HepG2 (cell line): ENCODE measurements around the gene ADAMTS14.

Source experiments
- BRD4 ChIP-seq: sonication (generic); formaldehyde crosslinking; IDR thresholded peaks from 2 replicates; pipeline ENCODE4 v1.4.0; 2020; ENCODE audit warnings: missing genetic modification reagents
- EZH2 ChIP-seq: conservative IDR thresholded peaks from 2 replicates; pipeline ENCODE4 v1.6.1; 2012; ENCODE audit warnings: mild to moderate bottlenecking, low read depth, low read length, moderate library complexity
- FOXK1 ChIP-seq: sonication (generic); formaldehyde crosslinking; IDR thresholded peaks from 2 replicates; pipeline ENCODE4 v1.4.0; 2020; ENCODE audit warnings: low read depth, missing genetic modification reagents, borderline replicate concordance
- GABPA ChIP-seq, 2 experiments: IDR thresholded peaks; 2 replicates each; pipeline ENCODE4 v1.6.1; 2011 to 2016; ENCODE audit warnings: low read depth in 2 of 2, low read length in 1 of 2, missing biosample characterization in 1 of 2, missing genetic modification characterization in 1 of 2
- MYNN ChIP-seq: sonication (generic); formaldehyde crosslinking; IDR thresholded peaks from 2 replicates; pipeline ENCODE4 v1.4.0; 2020; ENCODE audit warnings: mild to moderate bottlenecking, low read depth, missing genetic modification reagents
- NAIF1 ChIP-seq: sonication (generic); formaldehyde crosslinking; IDR thresholded peaks from 2 replicates; pipeline ENCODE4 v1.5.0; 2020; ENCODE audit warnings: mild to moderate bottlenecking, missing genetic modification reagents, borderline replicate concordance
- TAF1 ChIP-seq: sonication (generic); formaldehyde crosslinking; IDR thresholded peaks from 2 replicates; pipeline ENCODE4 v1.4.0; 2020; ENCODE audit warnings: missing genetic modification reagents
- ZFX ChIP-seq: sonication (generic); formaldehyde crosslinking; IDR thresholded peaks from 2 replicates; pipeline ENCODE4 v1.4.0; 2020; ENCODE audit warnings: mild to moderate bottlenecking, low read depth, missing genetic modification reagents, moderate library complexity

GRCh38 chr10:70761727-70762350 is 89.5 kb downstream of the ADAMTS14 start:
- TF ChIP-seq TAF1 (CRISPR knock-in tag) (no peak), GABPA (IDR thresholded peaks at IDR 0.05; ENCODE audit: low read depth, low read length) (no peak), GABPA (CRISPR knock-in tag; IDR thresholded peaks at IDR 0.05; ENCODE audit: low read depth) (no peak), NAIF1 (CRISPR knock-in tag) (no peak), BRD4 (CRISPR knock-in tag) (no peak), MYNN (CRISPR knock-in tag) (no peak), FOXK1 (CRISPR knock-in tag) (no peak), ZFX (CRISPR knock-in tag) (no peak), EZH2 (no peak)
